Naive thymus-derived CD8-positive, alpha-beta T cell (primary cell): Measurements from ENCODE around the gene MYO18B. TPM values are rescaled to one million over a fixed set of nuclear protein-coding genes. Genes with fewer than 3 reads are reported as not detected.

Experiments
- ATAC-seq, 2 donors: fragments of 150-1000 bp; cut with Tn5 transposase in 1 of 2; sonication (Bioruptor Pico), chemical (Tn5 transposase) in 1 of 2; 1 replicate in 1 of 2; 2 replicates in 1 of 2; pipeline ENCODE4 v1.10.0; 2021; ENCODE audit warnings: mild to moderate bottlenecking in 2 of 2, moderate library complexity in 2 of 2
- POLR2A ChIA-PET: fragments of 350-600 bp; sonication (Branson Sonifier 250); formaldehyde crosslinking; loops from one replicate; lab custom pipeline; 2021; ENCODE audit warnings: antibody characterized with exemption; lab: Charles Lee
- DNase-seq, 10 donors: peaks; one replicate each; pipeline versions ENCODE4 v3.0.0 to v3.0.0-alpha.2; 2020 to 2022
- H3K27ac Mint-ChIP-seq, 10 donors: one replicate each; pipeline ENCODE4 v1.8.0; 2020 to 2022; ENCODE audit warnings: mild to moderate bottlenecking in 10 of 10, mixed read lengths in 10 of 10, moderate library complexity in 4 of 10, inconsistent platforms in 1 of 10
- H3K27me3 Mint-ChIP-seq, 5 donors: one replicate each; pipeline ENCODE4 v1.8.0; 2021 to 2022; ENCODE audit warnings: mixed read lengths in 5 of 5
- H3K36me3 Mint-ChIP-seq, 3 donors: one replicate each; pipeline ENCODE4 v1.8.0; 2020 to 2022; ENCODE audit warnings: mixed read lengths in 3 of 3, mild to moderate bottlenecking in 2 of 3, inconsistent platforms in 1 of 3
- H3K4me1 Mint-ChIP-seq, 4 donors: one replicate each; pipeline ENCODE4 v1.8.0; 2021 to 2022; ENCODE audit warnings: mixed read lengths in 4 of 4
- H3K4me3 Mint-ChIP-seq, 10 donors: one replicate each; pipeline ENCODE4 v1.8.0; 2020 to 2022; ENCODE audit warnings: mild to moderate bottlenecking in 10 of 10, mixed read lengths in 10 of 10, moderate library complexity in 6 of 10, inconsistent platforms in 1 of 10
- H3K9me3 Mint-ChIP-seq, 9 donors: one replicate each; pipeline ENCODE4 v1.8.0; 2020 to 2022; ENCODE audit warnings: mixed read lengths in 9 of 9, mild to moderate bottlenecking in 3 of 9, inconsistent platforms in 1 of 9, moderate library complexity in 1 of 9
- polyA plus RNA-seq, 3 donors: library from polyadenylated mRNA; unstranded; fragments of 300-500 nt; fragmentation: Illumina TruSeq; gene quantifications; one replicate each; pipeline ENCODE4 v1.2.3, GENCODE V29; 2021
- total RNA-seq, 8 experiments: library from RNA in 2 of 8; stranded (reverse) in 2 of 8; gene quantifications; one replicate each; pipeline ENCODE4 v1.2.3 and lab custom pipeline; 2021 to 2026

The MYO18B gene
- total and polyA plus RNA-seq, 5 experiments from 2014 or later: 0.14 to 1.4 (median 1.1) TPM; not detected in 2

DNA sequence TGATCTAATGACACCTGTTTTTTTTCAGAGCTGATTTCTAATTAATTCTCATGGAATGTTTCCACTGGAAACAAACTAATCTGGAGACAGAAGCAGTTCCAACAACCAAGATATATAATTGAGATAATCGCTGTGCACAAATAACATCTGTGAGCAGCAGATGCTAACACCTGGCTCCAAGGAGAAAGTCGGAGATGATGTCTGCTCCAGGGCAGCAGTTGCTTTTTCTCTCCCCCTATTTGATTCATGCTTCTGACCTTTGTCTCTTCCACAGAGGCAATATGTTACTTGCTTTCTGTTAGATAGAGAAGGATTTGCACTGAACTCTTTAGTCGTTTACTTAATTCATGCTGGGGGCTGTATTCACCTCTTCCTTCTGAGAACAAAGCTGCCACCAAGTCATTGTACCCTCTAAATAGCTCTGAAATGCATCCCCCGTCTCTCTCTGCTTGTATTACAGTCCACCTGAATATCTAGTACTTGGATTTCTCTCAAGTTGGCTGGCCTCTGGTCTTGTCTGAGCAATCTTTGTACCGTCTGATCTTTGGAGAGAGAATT lies 187.4 kb downstream of the MYO18B start:
- peaks cover 0 to 27% (median 15%) of the 10 kb centered on the region in 9 donors for H3K9me3 Mint-ChIP-seq
- no peak overlapping the region for H3K27ac Mint-ChIP-seq
- no peak overlapping the region for H3K4me3 Mint-ChIP-seq
- peaks cover 14 to 33% (median 24%) of the 10 kb centered on the region in 5 donors for H3K27me3 Mint-ChIP-seq
- no peaks in the 10 kb centered on the region for H3K4me1 Mint-ChIP-seq
- peaks cover 0 to 15% (median 0%) of the 10 kb centered on the region in 3 donors for H3K36me3 Mint-ChIP-seq
- ATAC-seq: no peak
- POLR2A ChIA-PET: interaction anchor here (0.6 kb wide), 1 partner anchor 1766 kb away, joined by 5 read pairs; no protein-coding TSS in a partner anchor
- DNase-seq: no peak

DNA sequence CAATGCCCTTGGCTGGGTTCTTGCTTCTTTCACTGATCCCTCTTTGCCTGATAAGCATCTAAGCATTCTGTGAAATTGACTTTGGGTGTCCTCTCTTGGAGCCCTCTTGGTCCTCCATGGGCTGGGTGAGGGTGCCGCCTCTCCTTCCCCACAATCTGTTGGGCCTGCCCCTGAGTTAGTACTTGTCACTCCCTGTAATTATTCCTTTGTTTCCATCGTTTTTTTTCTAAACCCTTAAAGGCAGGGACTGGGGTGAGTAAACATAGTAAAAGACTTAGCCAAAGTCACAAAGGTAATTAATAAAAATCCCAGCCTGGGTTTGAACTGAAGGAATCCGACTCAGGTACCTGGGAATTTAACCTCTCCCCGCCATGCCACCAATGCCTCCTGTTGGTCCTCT lies 188.1 kb downstream of the MYO18B start:
- Mint-ChIP-seq H3K27me3 (peaks cover 9 to 35% (median 22%) of the 10 kb centered on the region in 5 donors), H3K9me3 (peaks cover 0 to 28% (median 15%) of the 10 kb centered on the region in 9 donors), H3K4me1 (no peaks in the 10 kb centered on the region), H3K36me3 (peaks cover 0 to 14% (median 0%) of the 10 kb centered on the region in 3 donors), H3K27ac (no peak overlapping the region), H3K4me3 (no peak overlapping the region)
- ATAC-seq (no peak), DNase-seq (no peak)
- POLR2A ChIA-PET: no interaction called here

DNA sequence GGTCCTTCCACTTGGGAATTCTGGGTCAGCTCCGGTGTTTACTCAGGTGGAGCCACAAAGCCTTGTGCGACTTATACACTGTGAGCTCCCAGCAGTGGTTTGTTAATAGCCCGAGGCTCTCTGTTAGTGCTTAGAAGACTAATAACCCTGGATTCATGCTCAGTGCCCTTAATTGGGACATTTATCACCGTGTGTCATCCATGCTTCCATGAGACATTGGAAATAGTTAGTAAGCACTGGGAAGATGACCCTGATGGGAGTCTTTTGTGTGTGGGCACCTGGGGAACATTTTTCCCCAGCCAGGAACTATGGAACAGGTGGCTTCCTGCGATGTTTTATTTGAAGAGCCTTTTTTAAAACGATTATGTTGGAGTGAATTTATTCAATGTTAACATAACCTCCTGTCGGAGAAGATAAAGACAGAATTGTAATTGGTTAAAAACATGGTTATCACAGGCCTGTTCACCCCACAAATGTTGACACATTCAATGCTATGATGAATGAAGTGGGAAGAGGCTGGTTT lies 188.9 kb downstream of the MYO18B start:
- POLR2A ChIA-PET: no interaction called here
- H3K27me3 Mint-ChIP-seq: peaks cover 13 to 42% (median 24%) of the 10 kb centered on the region in 5 donors

DNA sequence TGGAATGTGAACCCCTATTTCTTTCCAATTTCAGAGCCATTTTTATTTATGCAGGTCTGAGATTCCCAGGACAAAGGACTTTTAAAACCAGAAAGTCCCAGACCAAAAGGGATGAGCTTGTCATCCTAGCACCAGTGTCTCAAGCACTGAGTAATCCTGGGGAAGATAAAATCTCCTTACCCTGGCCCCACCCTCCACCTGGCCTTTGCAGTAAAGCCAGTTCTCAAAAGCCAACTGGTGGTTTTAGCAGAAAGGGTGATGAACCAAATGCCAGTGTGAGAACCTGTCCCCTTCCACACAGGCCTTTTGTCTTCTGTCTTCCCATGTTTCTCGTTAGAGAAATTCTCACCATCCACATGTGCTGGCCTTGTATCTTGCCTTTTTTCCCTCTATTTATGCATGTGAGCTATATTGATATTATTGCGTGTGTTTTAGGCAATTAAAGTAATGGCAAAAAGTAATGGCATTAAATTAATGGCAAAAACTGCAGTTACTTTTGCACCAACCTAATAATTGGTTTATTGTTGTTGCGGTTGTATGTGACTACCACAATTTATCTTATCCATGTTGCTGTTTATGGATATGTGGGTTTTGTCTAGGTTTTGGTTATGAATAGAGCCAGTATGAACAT lies 191.3 kb downstream of the MYO18B start:
- ATAC-seq: no peak

More for the DNA sequence above, 188.9 kb downstream of the MYO18B start:
- ATAC-seq: no peak
- no peak for DNase-seq
- Mint-ChIP-seq H3K27ac (no peak overlapping the region), H3K9me3 (peaks cover 0 to 32% (median 19%) of the 10 kb centered on the region in 9 donors), H3K4me1 (no peaks in the 10 kb centered on the region), H3K4me3 (no peak overlapping the region), H3K36me3 (peaks cover 0 to 17% (median 0%) of the 10 kb centered on the region in 3 donors)

DNA sequence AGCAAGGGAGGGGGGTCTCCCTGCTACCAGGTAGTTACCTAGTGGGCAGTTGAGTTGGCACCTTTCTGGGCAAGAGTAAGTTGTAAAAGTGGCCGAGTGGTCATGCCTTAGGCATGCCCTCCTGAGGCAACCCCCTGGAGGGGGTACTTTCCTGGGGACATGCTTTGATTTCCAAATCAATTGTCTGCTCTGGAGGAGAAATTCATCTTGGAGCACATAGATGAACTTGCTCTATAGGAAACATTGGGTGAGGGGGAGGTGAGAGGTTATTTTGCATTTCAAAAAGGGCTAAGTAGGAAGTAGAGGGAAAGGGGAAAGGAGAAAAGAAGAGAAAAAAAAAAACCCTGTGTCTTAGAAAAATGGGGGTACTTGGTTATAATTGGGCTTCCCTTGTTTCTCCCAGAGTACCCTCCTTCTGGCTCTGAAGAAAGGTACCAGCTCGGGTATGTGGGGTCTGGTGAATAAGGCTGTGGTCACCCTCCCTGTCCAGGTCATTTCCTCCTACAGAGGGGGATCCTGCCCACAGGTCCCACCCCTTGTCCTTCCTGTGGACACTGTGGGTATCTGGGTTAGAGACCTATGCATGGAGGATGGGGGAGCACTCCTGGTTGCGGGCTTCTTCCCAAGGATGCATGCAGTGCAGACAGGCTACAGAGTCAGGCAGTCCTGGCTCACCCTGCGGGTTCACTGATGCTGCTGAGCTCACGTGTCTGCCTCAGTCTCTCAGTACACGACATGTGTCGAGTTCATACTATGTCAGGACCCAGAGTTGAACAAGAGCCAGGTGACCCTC lies 193.5 kb downstream of the MYO18B start:
- Mint-ChIP-seq H3K9me3 (peaks cover 0 to 38% (median 15%) of the 10 kb centered on the region in 9 donors), H3K4me1 (no peaks in the 10 kb centered on the region), H3K27me3 (peaks cover 19 to 65% (median 21%) of the 10 kb centered on the region in 5 donors), H3K4me3 (no peak overlapping the region), H3K36me3 (peaks cover 0 to 22% (median 0%) of the 10 kb centered on the region in 3 donors), H3K27ac (no peak overlapping the region)
- POLR2A ChIA-PET: no interaction called here
- DNase-seq (no peak), ATAC-seq (no peak)

More for the DNA sequence above, 191.3 kb downstream of the MYO18B start:
- POLR2A ChIA-PET: no interaction called here
- peaks cover 0 to 19% (median 0%) of the 10 kb centered on the region in 3 donors for H3K36me3 Mint-ChIP-seq
- peak overlapping the region in 1 of 10 donors; percentile 34 for H3K27ac Mint-ChIP-seq
- H3K4me3 Mint-ChIP-seq: no peak overlapping the region
- no peak for DNase-seq
- H3K9me3 Mint-ChIP-seq: peaks cover 0 to 38% (median 16%) of the 10 kb centered on the region in 9 donors
- H3K4me1 Mint-ChIP-seq: no peaks in the 10 kb centered on the region
- H3K27me3 Mint-ChIP-seq: peaks cover 16 to 48% (median 24%) of the 10 kb centered on the region in 5 donors

DNA sequence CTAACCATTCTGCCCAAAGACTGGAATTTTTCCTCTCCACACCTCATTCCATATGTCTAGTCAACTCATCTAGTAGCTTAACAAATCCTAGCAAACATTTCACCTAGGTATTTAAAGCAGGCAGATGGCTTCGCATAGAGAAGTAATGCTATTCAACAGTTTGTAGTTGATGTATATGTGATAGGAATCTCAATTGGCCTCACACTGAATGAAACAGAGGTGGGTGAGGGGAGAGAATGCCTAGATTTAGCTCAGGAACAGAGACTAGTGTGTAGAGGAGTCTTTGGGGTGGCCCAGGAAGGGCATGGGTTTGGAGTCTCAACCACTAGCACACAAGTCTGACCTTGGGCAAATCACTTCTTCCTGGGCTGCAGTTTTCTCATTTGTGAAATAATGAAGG lies 196.2 kb downstream of the MYO18B start:
- Mint-ChIP-seq H3K4me1 (no peaks in the 10 kb centered on the region), H3K36me3 (peaks cover 0 to 22% (median 0%) of the 10 kb centered on the region in 3 donors), H3K27me3 (peaks cover 16 to 66% (median 35%) of the 10 kb centered on the region in 5 donors), H3K27ac (no peak overlapping the region), H3K4me3 (no peak overlapping the region), H3K9me3 (peaks cover 0 to 38% (median 13%) of the 10 kb centered on the region in 9 donors)
- no peak for ATAC-seq
- no peak for DNase-seq
- POLR2A ChIA-PET: no interaction called here

DNA sequence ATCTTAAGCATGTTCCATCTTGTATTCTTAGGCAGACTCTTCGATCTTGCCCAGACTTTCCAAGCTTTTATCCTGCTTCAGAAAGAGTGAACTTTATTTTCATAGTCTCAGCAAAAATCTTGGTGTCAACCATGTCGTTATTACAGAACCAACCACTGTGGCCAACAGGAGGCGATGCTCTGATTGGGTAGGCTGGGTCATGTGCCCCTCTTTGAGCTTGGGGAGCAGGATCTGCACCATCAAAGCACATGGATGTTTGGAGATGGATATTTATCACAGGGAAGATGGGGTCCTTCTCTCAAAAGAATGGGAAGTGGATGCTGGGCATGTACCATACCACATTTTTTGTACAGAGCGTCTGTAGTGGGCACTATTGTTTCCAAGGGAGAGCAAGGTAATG lies 197.4 kb downstream of the MYO18B start:
- Mint-ChIP-seq H3K9me3 (peaks cover 0 to 27% (median 6%) of the 10 kb centered on the region in 9 donors), H3K4me3 (no peak overlapping the region), H3K27ac (no peak overlapping the region), H3K36me3 (peaks cover 0 to 14% (median 0%) of the 10 kb centered on the region in 3 donors), H3K4me1 (no peaks in the 10 kb centered on the region), H3K27me3 (peaks cover 8 to 54% (median 35%) of the 10 kb centered on the region in 5 donors)
- no peak for ATAC-seq
- no peak for DNase-seq
- POLR2A ChIA-PET: no interaction called here

DNA sequence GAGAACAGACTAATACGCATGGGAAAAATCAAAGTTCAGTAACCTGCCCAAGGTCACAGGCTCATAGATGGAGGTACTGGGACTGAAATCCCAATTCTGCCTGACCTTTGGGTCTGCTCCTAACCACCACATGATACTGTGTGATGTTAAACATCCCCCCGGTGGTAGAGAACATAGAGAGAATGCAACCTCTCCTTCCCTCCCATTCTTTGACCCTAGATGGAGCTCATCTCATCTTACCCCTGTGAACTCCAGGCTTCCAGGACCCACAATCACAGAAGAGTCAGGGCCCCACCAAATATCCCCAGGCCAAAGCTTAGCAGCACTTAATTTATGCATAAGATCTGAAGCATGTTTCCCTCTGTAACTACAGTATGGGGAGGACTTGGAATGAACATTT lies 198.5 kb downstream of the MYO18B start:
- ATAC-seq: no peak
- no peak overlapping the region for H3K4me3 Mint-ChIP-seq
- POLR2A ChIA-PET: no interaction called here

DNA sequence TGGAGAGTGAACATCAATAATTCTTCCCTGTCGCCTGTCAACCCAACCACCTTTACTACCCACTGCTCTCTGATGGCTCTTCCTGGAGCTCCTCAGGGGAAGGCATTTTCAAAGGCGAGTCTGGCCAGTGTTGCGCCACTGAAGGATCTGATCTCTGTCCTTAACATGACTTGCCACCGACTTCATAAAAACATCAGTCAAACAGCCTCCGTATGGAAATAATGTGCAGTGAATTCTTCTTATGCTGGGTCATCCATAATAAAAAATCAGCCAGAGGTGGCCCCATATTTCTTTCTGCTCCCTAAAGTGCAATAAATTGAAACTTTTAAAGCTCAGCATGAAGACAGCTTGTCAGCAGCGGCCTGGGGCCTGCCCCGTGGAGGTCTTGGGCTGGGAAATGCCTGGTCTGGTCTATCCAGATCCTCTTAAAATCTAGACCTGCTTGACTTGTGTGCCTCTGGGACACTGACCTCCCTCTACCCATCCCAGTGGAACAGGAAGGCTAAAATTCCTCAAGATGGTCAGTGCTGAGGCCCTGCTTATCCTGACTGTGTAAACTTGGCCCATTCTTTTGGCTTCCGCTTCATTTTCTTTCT lies 199.5 kb downstream of the MYO18B start:
- Mint-ChIP-seq H3K4me3 (no peak overlapping the region), H3K27ac (no peak overlapping the region), H3K27me3 (peaks cover 3 to 34% (median 27%) of the 10 kb centered on the region in 5 donors), H3K9me3 (peaks cover 0 to 14% (median 2%) of the 10 kb centered on the region in 9 donors), H3K36me3 (peaks cover 0 to 8% (median 0%) of the 10 kb centered on the region in 3 donors), H3K4me1 (no peaks in the 10 kb centered on the region)
- ATAC-seq (no peak), DNase-seq (no peak)
- POLR2A ChIA-PET: no interaction called here

More for the DNA sequence above, 198.5 kb downstream of the MYO18B start:
- Mint-ChIP-seq H3K27me3 (peaks cover 3 to 43% (median 33%) of the 10 kb centered on the region in 5 donors), H3K27ac (no peak overlapping the region), H3K4me1 (no peaks in the 10 kb centered on the region), H3K36me3 (peaks cover 0 to 13% (median 0%) of the 10 kb centered on the region in 3 donors), H3K9me3 (peaks cover 0 to 18% (median 3%) of the 10 kb centered on the region in 9 donors)
- DNase-seq: no peak

DNA sequence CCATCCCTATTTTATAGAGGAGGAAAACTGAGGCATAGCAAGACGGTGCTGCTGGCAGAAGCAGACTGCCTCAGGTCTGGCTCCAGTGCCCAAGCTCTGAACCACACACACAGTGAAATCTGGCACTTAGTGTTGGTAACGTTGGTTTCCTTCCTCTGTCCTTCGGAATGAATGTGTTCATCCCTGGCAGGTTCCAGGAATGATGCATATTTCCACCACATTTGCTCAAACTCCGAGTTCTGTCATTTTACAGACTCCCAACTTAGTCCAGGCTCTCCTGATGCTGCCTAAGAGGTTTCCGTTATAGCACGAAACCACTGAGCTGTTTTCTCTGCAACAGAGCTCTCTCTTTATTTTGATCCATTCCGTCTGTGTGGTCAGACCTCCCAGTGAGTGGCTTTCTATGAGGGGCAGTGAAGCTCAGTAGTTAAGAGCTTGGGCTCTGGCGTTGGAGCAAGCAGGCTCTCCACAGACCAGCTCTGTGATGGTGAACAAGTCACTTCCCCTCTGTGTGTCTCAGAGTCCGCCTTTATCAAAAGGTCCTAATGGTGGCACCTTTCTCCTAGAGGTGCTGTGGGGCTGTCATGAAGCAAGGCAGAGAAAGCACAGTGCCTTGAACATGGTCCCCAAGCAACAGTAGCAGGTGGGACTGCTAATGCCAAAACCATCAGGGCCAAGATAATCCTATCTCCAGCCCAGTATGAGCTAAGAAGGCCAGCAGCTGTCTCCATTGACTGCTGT lies 200.3 kb downstream of the MYO18B start:
- no peak for DNase-seq
- H3K27ac Mint-ChIP-seq: no peak overlapping the region
- POLR2A ChIA-PET: no interaction called here
- ATAC-seq: no peak
- peaks cover 0 to 8% (median 0%) of the 10 kb centered on the region in 3 donors for H3K36me3 Mint-ChIP-seq
- H3K4me1 Mint-ChIP-seq: no peaks in the 10 kb centered on the region
- no peak overlapping the region for H3K4me3 Mint-ChIP-seq
- H3K27me3 Mint-ChIP-seq: peaks cover 3 to 34% (median 27%) of the 10 kb centered on the region in 5 donors
- peaks cover 0 to 11% (median under 1%) of the 10 kb centered on the region in 9 donors for H3K9me3 Mint-ChIP-seq

DNA sequence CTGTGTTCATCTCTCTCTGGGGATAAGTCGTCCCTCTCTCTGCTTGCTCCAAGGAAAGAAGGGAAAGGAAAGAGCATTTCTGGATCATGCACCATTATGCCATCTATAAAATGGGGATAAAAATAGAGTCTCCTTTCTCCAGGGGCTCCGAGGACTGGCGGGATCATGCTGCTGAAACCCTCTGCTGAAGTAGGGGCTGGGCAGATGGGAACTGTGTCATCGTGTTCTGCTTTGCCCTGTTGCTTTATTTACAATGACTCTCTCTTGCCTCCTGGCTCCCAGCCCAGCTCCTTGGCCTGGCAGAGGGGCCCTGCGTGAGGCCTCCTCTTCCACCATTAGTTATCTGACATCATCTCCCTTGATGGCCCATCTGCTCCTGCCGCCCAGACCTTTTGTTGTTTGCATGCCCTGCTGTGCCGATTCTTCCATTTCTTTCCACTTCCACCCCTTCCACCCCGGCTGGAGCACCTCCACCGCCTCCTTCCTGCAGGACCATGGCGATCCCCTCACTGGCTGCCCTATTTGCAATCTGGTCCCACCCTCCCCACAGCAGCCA lies 200.9 kb downstream of the MYO18B start:
- no peaks in the 10 kb centered on the region for H3K4me1 Mint-ChIP-seq
- H3K27me3 Mint-ChIP-seq: peaks cover 4 to 34% (median 28%) of the 10 kb centered on the region in 5 donors
- peaks cover 0 to 6% (median 0%) of the 10 kb centered on the region in 3 donors for H3K36me3 Mint-ChIP-seq
- no peak overlapping the region for H3K4me3 Mint-ChIP-seq
- H3K9me3 Mint-ChIP-seq: peaks cover 0 to 5% (median 0%) of the 10 kb centered on the region in 9 donors
- POLR2A ChIA-PET: interaction anchor here (0.6 kb wide), 1 partner anchor 168 kb away, joined by 3 read pairs; no protein-coding TSS in a partner anchor
- DNase-seq (no peak), ATAC-seq (no peak)
- H3K27ac Mint-ChIP-seq: no peak overlapping the region
